ENCODE results near the gene OR2A7.
"Not testable (repeated sequence)": the region's sequence is repeated elsewhere in the genome, so short reads cannot be mapped to it uniquely, and the experiment has no call there.

The OR2A7 gene

DNA sequence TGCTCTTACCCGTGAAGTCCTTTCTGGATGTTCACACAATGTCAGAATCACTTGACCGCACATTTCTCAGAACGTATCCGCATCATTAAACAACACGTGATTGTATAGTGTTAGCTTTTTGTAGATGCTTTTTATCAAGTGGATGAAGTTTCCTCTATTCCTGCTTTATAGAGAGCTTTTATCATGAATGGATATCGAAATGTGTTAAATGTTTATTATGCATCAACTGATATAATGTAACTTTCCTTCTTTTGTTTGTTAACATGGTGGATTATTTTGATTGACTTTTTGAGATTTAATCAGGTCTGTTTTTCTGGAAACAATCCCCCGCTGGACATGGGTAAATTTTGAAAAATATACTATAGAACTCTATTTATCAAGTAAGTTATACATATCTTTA lies at the start of gene OR2A7:
OR2A7 (minus strand) TSS at position 101 of the 400 bp plus-strand sequence. CDS start 5,164 bp downstream, outside the sequence.
- not testable (repeated sequence) for H3K4me3 Mint-ChIP-seq, H3K9me3 Mint-ChIP-seq, H3K36me3 Mint-ChIP-seq, H3K27ac Mint-ChIP-seq, H3K4me1 Mint-ChIP-seq, ATAC-seq, H3K27me3 Mint-ChIP-seq

DNA sequence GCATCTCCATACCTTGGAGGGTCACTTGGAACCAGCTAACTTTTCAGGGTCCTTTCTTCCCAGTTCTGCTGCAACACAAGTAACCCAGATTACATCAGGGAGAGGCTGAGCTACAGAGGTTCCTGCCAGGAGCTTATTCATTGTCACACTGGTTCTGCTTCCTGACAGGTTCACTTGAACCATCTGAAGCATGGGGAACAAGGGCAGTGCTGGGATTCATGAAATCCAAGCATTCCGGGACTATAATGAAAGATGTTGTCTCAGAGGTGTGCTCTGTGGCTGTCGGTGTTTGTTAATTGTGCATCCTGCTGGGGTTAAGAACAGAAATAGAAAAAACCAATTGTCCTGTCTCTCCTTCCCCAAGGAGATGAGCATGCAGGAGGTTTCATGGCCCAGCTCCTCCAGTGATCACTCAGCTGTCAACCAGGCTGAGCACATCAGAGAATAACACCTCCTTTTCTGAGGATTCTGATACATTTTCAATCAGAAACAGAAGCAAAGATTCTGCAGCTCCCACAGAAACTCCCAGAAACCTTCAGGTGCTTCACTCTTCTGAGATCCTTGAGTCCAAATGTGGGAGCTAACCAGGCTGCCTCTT lies 47.4 kb upstream of the OR2A7 start, which contains the start of gene OR2A1:
OR2A1 (plus strand) TSS at position 548 of the 598 bp plus-strand sequence. CDS start 5,706 bp downstream, outside the sequence.
- H3K4me1 Mint-ChIP-seq, H3K36me3 Mint-ChIP-seq, H3K4me3 Mint-ChIP-seq, H3K9me3 Mint-ChIP-seq, H3K27ac Mint-ChIP-seq, ATAC-seq, H3K27me3 Mint-ChIP-seq: not testable (repeated sequence)

- not testable (repeated sequence) for H3K4me3 Mint-ChIP-seq, H3K9me3 Mint-ChIP-seq, H3K36me3 Mint-ChIP-seq, ATAC-seq, H3K27ac Mint-ChIP-seq, H3K4me1 Mint-ChIP-seq, H3K27me3 Mint-ChIP-seq
These were observed 46.6 kb upstream of the OR2A7 start for GRCh38 chr7:144311218-144311617.

DNA sequence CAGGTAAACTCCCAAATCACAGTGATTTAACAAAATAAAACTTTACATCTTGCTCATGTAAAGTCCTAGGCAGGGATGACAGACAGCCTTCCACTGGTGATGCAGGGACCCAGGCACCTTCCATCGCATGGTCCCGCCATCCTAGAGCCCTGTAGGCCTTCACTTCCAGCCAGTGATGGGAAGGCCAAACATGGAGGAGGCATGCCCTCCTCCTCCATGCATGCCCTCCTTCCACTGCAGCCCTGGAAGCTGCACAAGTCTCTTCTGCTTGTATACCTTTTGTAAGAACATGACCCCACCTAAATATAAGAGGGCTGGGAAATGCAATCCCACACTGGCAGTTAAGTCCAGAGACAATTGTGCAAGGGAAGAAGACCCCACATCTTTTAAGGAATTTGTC lies 45.1 kb upstream of the OR2A7 start:
- not testable (repeated sequence) for H3K27me3 Mint-ChIP-seq, H3K36me3 Mint-ChIP-seq

GRCh38 chr7:144305156-144305555 lies 40.6 kb upstream of the OR2A7 start:
- not testable (repeated sequence) for ATAC-seq, H3K9me3 Mint-ChIP-seq, H3K4me1 Mint-ChIP-seq, H3K36me3 Mint-ChIP-seq, H3K27me3 Mint-ChIP-seq, H3K4me3 Mint-ChIP-seq, H3K27ac Mint-ChIP-seq

More for the DNA sequence above, 45.1 kb upstream of the OR2A7 start:
- H3K4me3 Mint-ChIP-seq, H3K4me1 Mint-ChIP-seq, H3K9me3 Mint-ChIP-seq, ATAC-seq, H3K27ac Mint-ChIP-seq: not testable (repeated sequence)

DNA sequence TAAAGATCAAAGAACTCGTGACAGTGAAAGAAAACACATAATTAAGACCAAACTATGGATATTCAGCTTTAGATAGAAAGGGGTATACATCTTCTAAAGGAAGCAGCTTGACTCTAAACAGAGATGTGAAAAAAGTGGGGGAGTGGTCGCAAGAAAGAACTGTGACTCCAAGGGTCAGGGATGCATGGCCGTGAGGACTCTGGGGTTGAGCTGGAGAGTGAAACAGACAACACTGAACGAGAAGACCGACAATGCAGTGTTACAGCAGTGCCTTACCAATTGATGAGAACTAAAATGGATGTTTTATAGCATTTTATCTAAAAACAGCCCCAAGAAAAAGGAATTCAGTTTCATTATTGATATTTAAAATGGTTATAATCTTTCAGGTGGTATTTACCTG lies 39.0 kb upstream of the OR2A7 start:
- ATAC-seq, H3K27ac Mint-ChIP-seq, H3K9me3 Mint-ChIP-seq, H3K36me3 Mint-ChIP-seq, H3K27me3 Mint-ChIP-seq, H3K4me1 Mint-ChIP-seq, H3K4me3 Mint-ChIP-seq: not testable (repeated sequence)

GRCh38 chr7:144302578-144303303 lies 38.1 kb upstream of the OR2A7 start:
- not testable (repeated sequence) for H3K4me1 Mint-ChIP-seq

DNA sequence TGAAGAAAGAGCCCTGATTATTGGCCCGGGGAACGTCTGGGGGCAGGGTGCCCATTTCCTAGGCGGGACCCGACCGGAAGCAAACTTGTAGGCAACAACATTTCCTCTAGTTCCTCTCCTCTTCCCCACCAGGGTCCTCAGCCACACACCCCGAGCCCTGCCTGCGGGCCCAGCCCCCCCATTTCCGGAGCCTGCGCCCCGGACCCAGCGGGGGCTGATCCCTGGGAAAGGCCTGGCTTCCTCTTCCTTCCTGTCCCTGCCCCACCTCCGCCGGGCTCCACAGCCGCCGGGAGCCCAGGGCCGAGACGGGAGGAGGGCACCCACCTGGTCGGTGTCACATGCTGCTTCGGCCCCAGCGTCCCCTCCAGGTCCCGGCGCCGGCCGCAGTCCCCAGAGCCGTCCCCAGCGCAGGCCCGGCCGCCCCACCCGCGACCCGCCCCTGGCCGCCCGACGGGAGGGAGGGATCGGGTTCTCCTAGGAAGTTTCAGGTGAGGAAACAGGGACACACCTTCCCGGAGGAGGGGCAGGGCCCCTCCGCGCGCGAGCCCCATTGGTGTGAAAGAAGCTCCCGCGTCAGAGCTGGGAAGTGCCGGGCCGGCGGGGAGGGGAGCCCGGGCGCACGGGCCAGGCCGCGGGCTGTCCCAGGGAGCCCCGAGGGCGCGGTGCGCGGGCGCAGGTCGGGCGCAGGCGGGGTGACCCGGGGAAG lies 29.4 kb upstream of the OR2A7 start:
- H3K27ac Mint-ChIP-seq, H3K9me3 Mint-ChIP-seq, H3K27me3 Mint-ChIP-seq, H3K4me3 Mint-ChIP-seq, H3K4me1 Mint-ChIP-seq, H3K36me3 Mint-ChIP-seq: not testable (repeated sequence)
- ATAC-seq, result peak; percentile 77

More at GRCh38 chr7:144302578-144303303, 38.1 kb upstream of the OR2A7 start:
- not testable (repeated sequence) for H3K27me3 Mint-ChIP-seq, H3K27ac Mint-ChIP-seq, H3K36me3 Mint-ChIP-seq, H3K4me3 Mint-ChIP-seq, H3K9me3 Mint-ChIP-seq
- peak; percentile 3 for ATAC-seq

DNA sequence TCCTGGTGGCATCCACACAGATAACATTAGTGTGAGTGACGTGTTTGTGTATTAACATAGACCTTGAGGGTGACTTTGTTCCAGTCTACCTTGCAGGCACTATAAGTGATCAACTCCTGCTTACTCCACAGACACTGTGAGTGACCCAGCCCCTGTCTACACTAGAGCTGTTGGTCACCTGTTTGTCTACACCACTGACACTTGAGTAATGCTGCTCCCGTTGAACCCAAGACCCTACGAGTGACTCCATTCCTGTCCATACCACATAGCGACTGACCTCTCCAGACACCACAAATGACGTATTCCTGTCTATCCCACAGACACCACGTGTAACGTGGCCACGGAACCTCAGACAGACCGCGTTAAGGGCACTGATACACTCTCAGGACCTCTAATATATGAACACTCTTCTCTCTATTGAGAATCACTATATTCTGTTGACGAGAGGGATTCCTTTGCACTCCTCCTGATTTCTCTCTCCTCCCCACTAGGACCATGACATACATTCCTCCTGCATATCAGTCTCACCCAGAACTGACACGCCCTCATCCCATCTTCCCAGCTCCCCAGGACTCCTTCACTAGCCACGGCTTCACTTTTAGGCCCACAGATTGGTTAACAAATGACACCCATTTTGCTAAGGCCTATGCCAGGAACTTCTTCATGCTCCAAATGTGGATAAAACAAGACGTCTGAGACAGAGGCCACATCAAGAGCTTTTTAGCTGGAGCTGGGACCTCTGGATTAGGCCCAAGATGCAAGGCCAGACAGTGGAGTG lies 28.0 kb upstream of the OR2A7 start:
- H3K27ac Mint-ChIP-seq, H3K36me3 Mint-ChIP-seq, H3K4me1 Mint-ChIP-seq, H3K4me3 Mint-ChIP-seq, ATAC-seq, H3K27me3 Mint-ChIP-seq, H3K9me3 Mint-ChIP-seq: not testable (repeated sequence)

DNA sequence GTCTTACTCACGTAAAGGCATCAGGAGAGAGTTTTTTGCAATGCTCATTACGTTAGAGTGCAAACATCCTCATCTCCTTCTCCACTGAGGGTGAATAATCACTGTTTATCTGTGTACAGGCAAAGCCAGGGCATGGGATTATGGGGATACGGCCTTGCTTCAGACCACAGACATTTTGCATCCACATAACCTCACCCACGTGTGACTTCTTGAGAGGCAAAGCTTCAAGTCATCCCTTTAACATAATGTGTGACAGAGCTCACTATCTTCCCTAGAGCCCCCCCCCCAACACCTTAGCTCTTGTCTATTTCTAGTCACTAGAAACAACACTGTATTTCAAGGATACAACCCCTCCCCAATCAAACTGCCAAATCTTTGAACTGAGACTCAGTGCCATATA lies 27.0 kb upstream of the OR2A7 start:
- not testable (repeated sequence) for ATAC-seq, H3K9me3 Mint-ChIP-seq, H3K4me3 Mint-ChIP-seq, H3K27me3 Mint-ChIP-seq, H3K4me1 Mint-ChIP-seq, H3K27ac Mint-ChIP-seq, H3K36me3 Mint-ChIP-seq

DNA sequence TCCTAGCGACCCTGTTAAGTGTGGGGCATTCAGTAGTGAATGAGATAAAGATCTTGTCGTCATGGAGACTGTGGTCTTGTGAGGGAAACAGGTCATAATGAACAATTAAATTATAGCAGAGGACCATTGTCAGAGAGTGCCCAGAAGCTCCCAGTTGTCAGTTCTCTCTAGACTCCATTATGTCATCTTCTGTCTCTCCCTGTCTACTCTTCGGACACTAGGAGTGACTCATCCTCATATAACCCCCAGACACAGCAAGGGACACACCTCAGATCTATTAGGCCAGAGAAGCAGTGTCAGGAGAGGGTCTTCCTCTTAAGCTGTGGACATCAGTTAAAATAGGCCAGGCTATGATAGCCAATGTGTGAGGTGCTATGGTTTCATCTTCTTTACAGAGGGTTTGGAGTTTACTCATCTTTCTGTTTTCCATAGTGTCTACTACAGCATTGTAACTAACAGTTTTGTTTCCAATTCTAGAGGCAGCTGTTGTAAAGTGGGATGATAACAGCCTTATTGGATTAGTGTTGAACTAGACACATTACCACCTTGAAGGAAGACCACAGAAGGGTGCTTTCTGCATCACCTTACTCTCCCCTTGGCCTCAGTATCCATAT lies 22.7 kb upstream of the OR2A7 start:
- H3K4me1 Mint-ChIP-seq, H3K27ac Mint-ChIP-seq, ATAC-seq: not testable (repeated sequence)

DNA sequence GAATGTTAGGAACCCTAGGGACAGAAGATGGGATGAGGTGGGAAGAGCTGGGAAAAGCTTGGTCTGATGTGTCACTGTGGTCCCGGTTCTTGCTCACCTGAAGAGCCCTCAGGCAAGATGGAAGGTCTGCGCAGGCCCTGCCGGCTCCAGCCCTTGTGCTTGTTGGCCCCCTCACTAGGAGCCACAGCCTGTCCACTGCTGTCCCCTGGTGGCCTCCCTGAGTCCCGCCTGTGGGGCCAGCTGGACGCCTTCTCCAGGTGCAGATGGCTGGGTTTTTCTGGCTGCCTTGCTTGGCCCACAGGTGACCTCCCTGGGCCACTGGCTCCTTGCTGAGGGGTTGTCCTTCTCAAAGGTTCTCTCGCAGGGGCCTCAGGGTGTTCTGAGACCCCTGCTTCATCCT lies 19.1 kb upstream of the OR2A7 start:
- not testable (repeated sequence) for H3K36me3 Mint-ChIP-seq, H3K4me3 Mint-ChIP-seq, H3K9me3 Mint-ChIP-seq, H3K27me3 Mint-ChIP-seq, H3K27ac Mint-ChIP-seq, H3K4me1 Mint-ChIP-seq, ATAC-seq

More for the DNA sequence above, 22.7 kb upstream of the OR2A7 start:
- not testable (repeated sequence) for H3K36me3 Mint-ChIP-seq, H3K4me3 Mint-ChIP-seq, H3K9me3 Mint-ChIP-seq, H3K27me3 Mint-ChIP-seq

DNA sequence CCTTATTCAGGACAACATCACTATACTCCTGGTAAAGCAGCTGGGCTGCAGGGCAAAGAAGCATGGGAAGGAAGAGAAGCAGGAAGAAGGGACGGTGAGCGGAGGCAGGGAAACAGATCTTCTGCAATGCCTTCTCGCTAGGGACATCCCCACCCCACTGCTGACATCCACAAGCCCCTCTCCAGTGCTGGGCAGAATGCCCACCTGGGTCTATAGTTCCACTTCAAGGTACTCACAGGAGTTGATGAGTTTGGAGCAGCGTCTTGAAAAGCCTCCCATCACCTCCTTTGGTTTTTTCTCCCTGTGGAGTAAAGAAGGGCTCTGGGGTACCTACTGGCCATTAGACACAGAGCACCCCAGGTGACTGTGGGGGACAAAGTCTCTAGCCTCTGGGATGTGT lies 17.9 kb upstream of the OR2A7 start:
- not testable (repeated sequence) for H3K27me3 Mint-ChIP-seq, H3K4me3 Mint-ChIP-seq, H3K4me1 Mint-ChIP-seq, H3K9me3 Mint-ChIP-seq, H3K36me3 Mint-ChIP-seq, H3K27ac Mint-ChIP-seq
- ATAC-seq, result peak; percentile 37

DNA sequence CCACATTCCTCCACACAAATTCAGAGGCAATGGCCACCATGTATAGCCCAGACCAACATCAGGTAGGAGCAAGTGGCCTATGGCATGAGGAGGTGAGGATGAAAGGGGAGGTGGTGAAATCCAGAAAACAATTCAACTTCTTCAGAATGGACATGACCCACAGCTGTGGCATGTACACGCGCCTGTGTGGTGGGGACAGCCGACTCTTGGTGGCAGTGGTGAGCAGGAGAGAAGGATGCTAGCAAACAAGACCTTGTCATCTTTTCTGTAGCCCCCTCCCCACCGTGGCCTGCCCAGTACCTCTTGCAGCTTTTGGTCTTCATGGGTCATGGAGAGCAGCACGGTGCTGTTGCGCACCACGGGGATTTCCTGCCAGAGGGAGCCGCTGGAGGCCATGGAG lies 17.4 kb upstream of the OR2A7 start:
- H3K36me3 Mint-ChIP-seq, H3K27ac Mint-ChIP-seq, H3K9me3 Mint-ChIP-seq, H3K4me3 Mint-ChIP-seq, H3K4me1 Mint-ChIP-seq, H3K27me3 Mint-ChIP-seq, ATAC-seq: not testable (repeated sequence)

DNA sequence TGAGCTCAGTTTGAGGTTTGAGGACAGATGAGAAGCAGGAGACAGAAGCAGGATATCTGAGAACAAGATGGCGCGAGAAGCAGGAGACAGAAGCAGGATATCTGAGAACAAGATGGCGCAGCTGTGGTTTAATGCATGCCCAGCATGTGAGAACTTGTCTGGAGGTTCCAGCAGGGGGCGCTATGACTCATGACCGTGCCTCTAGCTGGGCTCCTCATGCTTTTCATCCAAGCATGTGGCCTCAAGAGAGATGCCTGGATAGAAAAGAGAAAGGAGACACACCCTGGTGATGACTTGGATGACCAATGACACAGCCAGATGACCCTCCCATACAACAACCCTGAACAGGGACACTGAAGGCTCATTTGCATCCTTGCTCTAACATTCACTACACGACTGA lies 15.4 kb upstream of the OR2A7 start:
- ATAC-seq, H3K4me1 Mint-ChIP-seq, H3K27ac Mint-ChIP-seq, H3K36me3 Mint-ChIP-seq, H3K27me3 Mint-ChIP-seq, H3K4me3 Mint-ChIP-seq, H3K9me3 Mint-ChIP-seq: not testable (repeated sequence)

Measured in stimulated activated memory B cell treated with anti-CD40 and anti-IgM and Interleukin-4, amounts not matched to agents 10 μg/mL and 1 μg/mL and 100 μg/mL, for 72 hours (primary cell).